GM23338 (cell line): ENCODE results near the gene STAMBPL1. TPM values are rescaled to one million over a fixed set of nuclear protein-coding genes. Genes with fewer than 3 reads are reported as not detected.

Experiments
- ATAC-seq: fragments of 200-7000 bp; cut with Tn5 transposase; 3 replicates; pipeline ENCODE4 v1.9.1; 2020
- DNase-seq: peaks from one replicate; pipeline ENCODE4 v3.0.0-alpha.2; 2015; ENCODE audit warnings: low spot score
- H2AFZ ChIP-seq: fragments of 200-600 bp; sonication (generic); 2 replicates; pipeline ENCODE4 v1.8.0; 2016; ENCODE audit warnings: antibody characterized with exemption, mild to moderate bottlenecking, moderate library complexity
- H3F3A ChIP-seq: fragments of 200-600 bp; sonication (generic); replicated peaks from 2 replicates; pipeline ENCODE4 v1.8.0; 2017; ENCODE audit warnings: antibody characterized with exemption, mixed run types, low read depth
- H3K27ac ChIP-seq: fragments of 200-600 bp; sonication (generic); 2 replicates; pipeline ENCODE4 v1.6.1; 2016; ENCODE audit warnings: low read depth
- H3K27me3 ChIP-seq: fragments of 200-600 bp; sonication (generic); 2 replicates; pipeline ENCODE4 v1.8.0; 2016; ENCODE audit warnings: mild to moderate bottlenecking, mixed run types, moderate library complexity; ENCODE audit not compliant: insufficient read depth
- H3K36me3 ChIP-seq: fragments of 200-600 bp; sonication (generic); 2 replicates; pipeline ENCODE4 v1.8.0; 2016; ENCODE audit warnings: mild to moderate bottlenecking; ENCODE audit not compliant: insufficient read depth
- H3K4me1 ChIP-seq: fragments of 200-600 bp; sonication (generic); 2 replicates; pipeline ENCODE4 v1.8.0; 2016; ENCODE audit warnings: mild to moderate bottlenecking, moderate library complexity; ENCODE audit not compliant: insufficient read depth
- H3K4me2 ChIP-seq: fragments of 200-600 bp; sonication (generic); 2 replicates; pipeline ENCODE4 v1.7.1; 2017; ENCODE audit warnings: mixed run types
- H3K4me3 ChIP-seq: fragments of 200-600 bp; sonication (generic); 2 replicates; pipeline ENCODE4 v1.6.1; 2016; ENCODE audit warnings: mixed run types
- H3K79me2 ChIP-seq: fragments of 200-600 bp; sonication (generic); replicated peaks from 2 replicates; pipeline ENCODE4 v1.8.0; 2017; ENCODE audit warnings: mild to moderate bottlenecking; ENCODE audit not compliant: insufficient read depth
- H3K9me2 ChIP-seq: fragments of 200-600 bp; sonication (generic); 2 replicates; pipeline ENCODE4 v1.8.0; 2017; ENCODE audit not compliant: insufficient read depth
- H4K20me1 ChIP-seq: fragments of 200-600 bp; sonication (generic); replicated peaks from 2 replicates; pipeline ENCODE4 v1.8.0; 2017; ENCODE audit warnings: mild to moderate bottlenecking; ENCODE audit not compliant: insufficient read depth
- H3K27ac Mint-ChIP-seq: 2 replicates; pipeline ENCODE4 v1.8.0; 2020; ENCODE audit warnings: inconsistent platforms, mild to moderate bottlenecking, moderate library complexity, mixed read lengths
- H3K27me3 Mint-ChIP-seq: 3 replicates; pipeline ENCODE4 v1.8.0; 2022; ENCODE audit warnings: low read depth, mild to moderate bottlenecking, moderate library complexity, mixed read lengths, inconsistent platforms; ENCODE audit not compliant: insufficient read depth, poor library complexity
- H3K36me3 Mint-ChIP-seq: 3 replicates; pipeline ENCODE4 v1.8.0; 2021; ENCODE audit warnings: low read depth, mild to moderate bottlenecking, inconsistent platforms, moderate library complexity, mixed read lengths
- H3K4me1 Mint-ChIP-seq: 3 replicates; pipeline ENCODE4 v1.8.0; 2020; ENCODE audit warnings: mild to moderate bottlenecking, inconsistent platforms, mixed read lengths
- H3K4me3 Mint-ChIP-seq: 3 replicates; pipeline ENCODE4 v1.8.0; 2021; ENCODE audit warnings: moderate library complexity, mild to moderate bottlenecking, inconsistent platforms, mixed read lengths
- H3K9me3 Mint-ChIP-seq: 3 replicates; pipeline ENCODE4 v1.8.0; 2020; ENCODE audit warnings: moderate library complexity, mild to moderate bottlenecking, inconsistent platforms, mixed read lengths
- CREB1 ChIP-seq: fragments of 250-450 bp; sonication (Bioruptor Pico); IDR thresholded peaks from 2 replicates; pipeline ENCODE4 v1.5.0; 2020; ENCODE audit warnings: low read depth, mild to moderate bottlenecking, moderate library complexity
- CTCF ChIP-seq, 2 experiments: fragments of 200-600 bp in 1 of 2; sonication (generic) in 1 of 2; conservative IDR thresholded peaks; 2 replicates each; pipeline versions ENCODE4 v1.5.1 to v1.6.1; 2016 to 2017; ENCODE audit warnings: antibody characterized with exemption in 2 of 2, low read depth in 2 of 2, mild to moderate bottlenecking in 2 of 2, moderate library complexity in 1 of 2
- EZH2 ChIP-seq: fragments of 200-600 bp; sonication (generic); IDR thresholded peaks from one replicate; pipeline ENCODE4 v1.8.0; 2017; ENCODE audit warnings: antibody characterized with exemption, mild to moderate bottlenecking, low read depth; ENCODE audit not compliant: unreplicated experiment
- EZH2phosphoT487 ChIP-seq: fragments of 200-600 bp; sonication (generic); IDR thresholded peaks from one replicate; pipeline ENCODE4 v1.8.1; 2018; ENCODE audit warnings: antibody characterized with exemption; ENCODE audit not compliant: unreplicated experiment
- JUNB ChIP-seq: IDR thresholded peaks from one replicate; pipeline ENCODE4 v1.6.1; 2016; ENCODE audit warnings: antibody characterized with exemption; ENCODE audit not compliant: unreplicated experiment
- NANOG ChIP-seq: IDR thresholded peaks from 2 replicates; pipeline ENCODE4 v1.6.1; 2016; ENCODE audit warnings: antibody characterized with exemption, borderline replicate concordance
- POLR2AphosphoS5 ChIP-seq: IDR thresholded peaks from 2 replicates; pipeline ENCODE4 v1.6.1; 2016; ENCODE audit warnings: antibody characterized with exemption, low read depth
- STAT1 ChIP-seq: IDR thresholded peaks from one replicate; pipeline ENCODE4 v1.6.1; 2016; ENCODE audit warnings: antibody characterized with exemption; ENCODE audit not compliant: unreplicated experiment
- ZNF114 ChIP-seq: fragments of 250-450 bp; sonication (Bioruptor Pico); IDR thresholded peaks from 2 replicates; pipeline ENCODE4 v1.5.0; 2020; ENCODE audit warnings: mild to moderate bottlenecking, moderate library complexity
- ZNF331 ChIP-seq: fragments of 250-450 bp; sonication (Bioruptor Pico); IDR thresholded peaks from 2 replicates; pipeline ENCODE4 v1.5.0; 2020; ENCODE audit warnings: low read depth, mild to moderate bottlenecking, moderate library complexity
- polyA plus RNA-seq: library from polyadenylated mRNA; unstranded; fragments of >200 nt; fragmentation: Nextera tagmentation; extraction: Ambion mirVana; gene quantifications from 2 replicates; pipeline ENCODE4 v1.2.1, GENCODE V29; 2016
- total RNA-seq: library from RNA; depleted of rRNA; stranded (reverse); fragments of >200 nt; shearing (Covaris generic); gene quantifications from 2 replicates; pipeline ENCODE4 v1.2.3, GENCODE V29; 2014
- TF ChIP-seq, protein P1 (sequence below): IDR thresholded peaks from 2 replicates; pipeline ENCODE4 v1.6.1; 2016; ENCODE audit warnings: antibody characterized with exemption
- TF ChIP-seq, protein P2 (sequence below): IDR thresholded peaks from one replicate; pipeline ENCODE4 v1.6.1; 2018; ENCODE audit warnings: antibody characterized with exemption; ENCODE audit not compliant: unreplicated experiment
- TF ChIP-seq, protein P3 (sequence below): fragments of 250-450 bp; sonication (Bioruptor Pico); IDR thresholded peaks from 2 replicates; pipeline ENCODE4 v1.5.0; 2020; ENCODE audit warnings: mild to moderate bottlenecking, moderate library complexity

Gene STAMBPL1
- total and polyA plus RNA-seq, 2 experiments from 2014 or later, result 2.5 to 11.5 TPM

- TF ChIP-seq, protein P1, sequence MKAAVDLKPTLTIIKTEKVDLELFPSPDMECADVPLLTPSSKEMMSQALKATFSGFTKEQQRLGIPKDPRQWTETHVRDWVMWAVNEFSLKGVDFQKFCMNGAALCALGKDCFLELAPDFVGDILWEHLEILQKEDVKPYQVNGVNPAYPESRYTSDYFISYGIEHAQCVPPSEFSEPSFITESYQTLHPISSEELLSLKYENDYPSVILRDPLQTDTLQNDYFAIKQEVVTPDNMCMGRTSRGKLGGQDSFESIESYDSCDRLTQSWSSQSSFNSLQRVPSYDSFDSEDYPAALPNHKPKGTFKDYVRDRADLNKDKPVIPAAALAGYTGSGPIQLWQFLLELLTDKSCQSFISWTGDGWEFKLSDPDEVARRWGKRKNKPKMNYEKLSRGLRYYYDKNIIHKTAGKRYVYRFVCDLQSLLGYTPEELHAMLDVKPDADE, result no peak
- TF ChIP-seq, protein P2, sequence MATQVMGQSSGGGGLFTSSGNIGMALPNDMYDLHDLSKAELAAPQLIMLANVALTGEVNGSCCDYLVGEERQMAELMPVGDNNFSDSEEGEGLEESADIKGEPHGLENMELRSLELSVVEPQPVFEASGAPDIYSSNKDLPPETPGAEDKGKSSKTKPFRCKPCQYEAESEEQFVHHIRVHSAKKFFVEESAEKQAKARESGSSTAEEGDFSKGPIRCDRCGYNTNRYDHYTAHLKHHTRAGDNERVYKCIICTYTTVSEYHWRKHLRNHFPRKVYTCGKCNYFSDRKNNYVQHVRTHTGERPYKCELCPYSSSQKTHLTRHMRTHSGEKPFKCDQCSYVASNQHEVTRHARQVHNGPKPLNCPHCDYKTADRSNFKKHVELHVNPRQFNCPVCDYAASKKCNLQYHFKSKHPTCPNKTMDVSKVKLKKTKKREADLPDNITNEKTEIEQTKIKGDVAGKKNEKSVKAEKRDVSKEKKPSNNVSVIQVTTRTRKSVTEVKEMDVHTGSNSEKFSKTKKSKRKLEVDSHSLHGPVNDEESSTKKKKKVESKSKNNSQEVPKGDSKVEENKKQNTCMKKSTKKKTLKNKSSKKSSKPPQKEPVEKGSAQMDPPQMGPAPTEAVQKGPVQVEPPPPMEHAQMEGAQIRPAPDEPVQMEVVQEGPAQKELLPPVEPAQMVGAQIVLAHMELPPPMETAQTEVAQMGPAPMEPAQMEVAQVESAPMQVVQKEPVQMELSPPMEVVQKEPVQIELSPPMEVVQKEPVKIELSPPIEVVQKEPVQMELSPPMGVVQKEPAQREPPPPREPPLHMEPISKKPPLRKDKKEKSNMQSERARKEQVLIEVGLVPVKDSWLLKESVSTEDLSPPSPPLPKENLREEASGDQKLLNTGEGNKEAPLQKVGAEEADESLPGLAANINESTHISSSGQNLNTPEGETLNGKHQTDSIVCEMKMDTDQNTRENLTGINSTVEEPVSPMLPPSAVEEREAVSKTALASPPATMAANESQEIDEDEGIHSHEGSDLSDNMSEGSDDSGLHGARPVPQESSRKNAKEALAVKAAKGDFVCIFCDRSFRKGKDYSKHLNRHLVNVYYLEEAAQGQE, result no peak
- TF ChIP-seq NANOG, result no peak
- no peak for TF ChIP-seq POLR2AphosphoS5
- no peak for TF ChIP-seq EZH2phosphoT487
- TF ChIP-seq CREB1, result no peak
- no peak for TF ChIP-seq STAT1
- no peak for TF ChIP-seq CTCF (conservative IDR thresholded peaks at IDR 0.05; ENCODE audit: low read depth in 2 of 2)
- TF ChIP-seq ZNF114 (CRISPR knock-in tag), result no peak
- TF ChIP-seq EZH2, result no peak
- TF ChIP-seq, protein P3, sequence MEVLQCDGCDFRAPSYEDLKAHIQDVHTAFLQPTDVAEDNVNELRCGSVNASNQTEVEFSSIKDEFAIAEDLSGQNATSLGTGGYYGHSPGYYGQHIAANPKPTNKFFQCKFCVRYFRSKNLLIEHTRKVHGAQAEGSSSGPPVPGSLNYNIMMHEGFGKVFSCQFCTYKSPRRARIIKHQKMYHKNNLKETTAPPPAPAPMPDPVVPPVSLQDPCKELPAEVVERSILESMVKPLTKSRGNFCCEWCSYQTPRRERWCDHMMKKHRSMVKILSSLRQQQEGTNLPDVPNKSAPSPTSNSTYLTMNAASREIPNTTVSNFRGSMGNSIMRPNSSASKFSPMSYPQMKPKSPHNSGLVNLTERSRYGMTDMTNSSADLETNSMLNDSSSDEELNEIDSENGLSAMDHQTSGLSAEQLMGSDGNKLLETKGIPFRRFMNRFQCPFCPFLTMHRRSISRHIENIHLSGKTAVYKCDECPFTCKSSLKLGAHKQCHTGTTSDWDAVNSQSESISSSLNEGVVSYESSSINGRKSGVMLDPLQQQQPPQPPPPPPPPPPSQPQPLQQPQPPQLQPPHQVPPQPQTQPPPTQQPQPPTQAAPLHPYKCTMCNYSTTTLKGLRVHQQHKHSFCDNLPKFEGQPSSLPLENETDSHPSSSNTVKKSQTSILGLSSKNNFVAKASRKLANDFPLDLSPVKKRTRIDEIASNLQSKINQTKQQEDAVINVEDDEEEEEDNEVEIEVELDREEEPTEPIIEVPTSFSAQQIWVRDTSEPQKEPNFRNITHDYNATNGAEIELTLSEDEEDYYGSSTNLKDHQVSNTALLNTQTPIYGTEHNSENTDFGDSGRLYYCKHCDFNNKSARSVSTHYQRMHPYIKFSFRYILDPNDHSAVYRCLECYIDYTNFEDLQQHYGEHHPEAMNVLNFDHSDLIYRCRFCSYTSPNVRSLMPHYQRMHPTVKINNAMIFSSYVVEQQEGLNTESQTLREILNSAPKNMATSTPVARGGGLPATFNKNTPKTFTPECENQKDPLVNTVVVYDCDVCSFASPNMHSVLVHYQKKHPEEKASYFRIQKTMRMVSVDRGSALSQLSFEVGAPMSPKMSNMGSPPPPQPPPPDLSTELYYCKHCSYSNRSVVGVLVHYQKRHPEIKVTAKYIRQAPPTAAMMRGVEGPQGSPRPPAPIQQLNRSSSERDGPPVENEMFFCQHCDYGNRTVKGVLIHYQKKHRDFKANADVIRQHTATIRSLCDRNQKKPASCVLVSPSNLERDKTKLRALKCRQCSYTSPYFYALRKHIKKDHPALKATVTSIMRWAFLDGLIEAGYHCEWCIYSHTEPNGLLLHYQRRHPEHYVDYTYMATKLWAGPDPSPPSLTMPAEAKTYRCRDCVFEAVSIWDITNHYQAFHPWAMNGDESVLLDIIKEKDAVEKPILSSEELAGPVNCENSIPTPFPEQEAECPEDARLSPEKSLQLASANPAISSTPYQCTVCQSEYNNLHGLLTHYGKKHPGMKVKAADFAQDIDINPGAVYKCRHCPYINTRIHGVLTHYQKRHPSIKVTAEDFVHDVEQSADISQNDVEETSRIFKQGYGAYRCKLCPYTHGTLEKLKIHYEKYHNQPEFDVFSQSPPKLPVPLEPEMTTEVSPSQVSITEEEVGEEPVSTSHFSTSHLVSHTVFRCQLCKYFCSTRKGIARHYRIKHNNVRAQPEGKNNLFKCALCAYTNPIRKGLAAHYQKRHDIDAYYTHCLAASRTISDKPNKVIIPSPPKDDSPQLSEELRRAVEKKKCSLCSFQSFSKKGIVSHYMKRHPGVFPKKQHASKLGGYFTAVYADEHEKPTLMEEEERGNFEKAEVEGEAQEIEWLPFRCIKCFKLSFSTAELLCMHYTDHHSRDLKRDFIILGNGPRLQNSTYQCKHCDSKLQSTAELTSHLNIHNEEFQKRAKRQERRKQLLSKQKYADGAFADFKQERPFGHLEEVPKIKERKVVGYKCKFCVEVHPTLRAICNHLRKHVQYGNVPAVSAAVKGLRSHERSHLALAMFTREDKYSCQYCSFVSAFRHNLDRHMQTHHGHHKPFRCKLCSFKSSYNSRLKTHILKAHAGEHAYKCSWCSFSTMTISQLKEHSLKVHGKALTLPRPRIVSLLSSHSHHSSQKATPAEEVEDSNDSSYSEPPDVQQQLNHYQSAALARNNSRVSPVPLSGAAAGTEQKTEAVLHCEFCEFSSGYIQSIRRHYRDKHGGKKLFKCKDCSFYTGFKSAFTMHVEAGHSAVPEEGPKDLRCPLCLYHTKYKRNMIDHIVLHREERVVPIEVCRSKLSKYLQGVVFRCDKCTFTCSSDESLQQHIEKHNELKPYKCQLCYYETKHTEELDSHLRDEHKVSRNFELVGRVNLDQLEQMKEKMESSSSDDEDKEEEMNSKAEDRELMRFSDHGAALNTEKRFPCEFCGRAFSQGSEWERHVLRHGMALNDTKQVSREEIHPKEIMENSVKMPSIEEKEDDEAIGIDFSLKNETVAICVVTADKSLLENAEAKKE, result no peak
- TF ChIP-seq JUNB, result no peak
- no peak for TF ChIP-seq ZNF331 (CRISPR knock-in tag)
- DNase-seq, result no peak
Observed at GRCh38 chr10:88931548-88931947, 51.5 kb downstream of the STAMBPL1 start.

More at GRCh38 chr10:88931548-88931947, 51.5 kb downstream of the STAMBPL1 start:
- Histone ChIP-seq H3K4me3 (no peak overlapping the region), H3K4me2 (no peak overlapping the region), H3K27me3 (no peaks in the 10 kb centered on the region), H3K9me2 (no peaks in the 10 kb centered on the region), H3F3A (no peaks in the 10 kb centered on the region), H3K27ac (no peak overlapping the region), H4K20me1 (no peaks in the 10 kb centered on the region), H3K36me3 (no peaks in the 10 kb centered on the region), H3K79me2 (no peaks in the 10 kb centered on the region), H3K4me1 (peaks cover 7% of the 10 kb centered on the region; the same call in 1 of the 2 replicates), H2AFZ (no peak overlapping the region)
- H3K36me3 Mint-ChIP-seq, result no peaks in the 10 kb centered on the region
- no peak for ATAC-seq
- no peak overlapping the region for H3K4me3 Mint-ChIP-seq
- peaks cover 16% of the 10 kb centered on the region for H3K4me1 Mint-ChIP-seq
- H3K27ac Mint-ChIP-seq, result no peak overlapping the region
- H3K27me3 Mint-ChIP-seq, result peaks cover 4% of the 10 kb centered on the region
- H3K9me3 Mint-ChIP-seq, result no peaks in the 10 kb centered on the region
